Measurements from ENCODE around the gene PRSS37.
"Not testable (repeated sequence)": the region's sequence is repeated elsewhere in the genome, so short reads cannot be mapped to it uniquely, and the experiment has no call there.

The PRSS37 gene, protein sequence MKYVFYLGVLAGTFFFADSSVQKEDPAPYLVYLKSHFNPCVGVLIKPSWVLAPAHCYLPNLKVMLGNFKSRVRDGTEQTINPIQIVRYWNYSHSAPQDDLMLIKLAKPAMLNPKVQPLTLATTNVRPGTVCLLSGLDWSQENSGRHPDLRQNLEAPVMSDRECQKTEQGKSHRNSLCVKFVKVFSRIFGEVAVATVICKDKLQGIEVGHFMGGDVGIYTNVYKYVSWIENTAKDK

DNA sequence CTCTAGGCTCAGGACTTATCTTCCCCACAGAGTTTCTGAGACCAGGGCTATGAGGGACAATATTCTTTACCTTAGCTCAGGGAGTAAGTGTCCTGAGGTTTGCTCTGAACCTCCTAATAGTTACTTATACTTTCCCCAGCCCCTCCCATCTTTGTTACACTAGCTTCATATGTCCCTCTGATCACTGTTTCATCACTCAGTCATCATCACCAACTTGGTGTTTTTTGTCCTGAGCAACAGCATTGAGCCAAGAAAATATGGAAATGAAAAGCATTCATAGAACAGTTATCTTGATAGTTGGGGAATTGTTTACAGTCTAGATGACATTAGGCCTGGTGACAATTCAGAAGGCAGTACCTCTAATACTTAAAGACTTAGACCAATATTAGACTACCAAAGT, at the start of gene PRSS37:
TSS of gene PRSS37 (minus strand) at position 101 of the 400 bp plus-strand sequence. CDS start 436 bp downstream, outside the sequence.
- no peak for DNase-seq (ENCODE audit: low spot score)

DNA sequence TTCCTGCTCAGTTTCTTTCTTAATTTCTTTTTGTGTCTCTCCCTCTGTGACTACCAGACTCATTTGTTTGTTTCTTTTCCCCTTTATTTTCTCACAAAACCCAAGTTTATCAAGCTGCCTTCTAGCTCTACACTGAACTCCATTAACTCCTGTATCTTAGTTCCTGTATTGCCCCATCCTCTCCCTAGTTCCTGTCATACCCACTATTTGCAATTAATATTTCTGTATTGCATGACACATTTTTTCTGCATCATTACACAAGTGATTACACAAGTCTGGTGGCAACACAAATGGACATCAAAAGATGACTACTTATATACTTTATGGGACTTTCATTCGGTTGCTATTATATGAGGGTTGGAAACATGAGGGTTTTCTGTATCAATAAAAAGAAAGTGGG, 48.0 kb upstream of the PRSS37 start:
- no peak for DNase-seq (ENCODE audit: low spot score)

DNA sequence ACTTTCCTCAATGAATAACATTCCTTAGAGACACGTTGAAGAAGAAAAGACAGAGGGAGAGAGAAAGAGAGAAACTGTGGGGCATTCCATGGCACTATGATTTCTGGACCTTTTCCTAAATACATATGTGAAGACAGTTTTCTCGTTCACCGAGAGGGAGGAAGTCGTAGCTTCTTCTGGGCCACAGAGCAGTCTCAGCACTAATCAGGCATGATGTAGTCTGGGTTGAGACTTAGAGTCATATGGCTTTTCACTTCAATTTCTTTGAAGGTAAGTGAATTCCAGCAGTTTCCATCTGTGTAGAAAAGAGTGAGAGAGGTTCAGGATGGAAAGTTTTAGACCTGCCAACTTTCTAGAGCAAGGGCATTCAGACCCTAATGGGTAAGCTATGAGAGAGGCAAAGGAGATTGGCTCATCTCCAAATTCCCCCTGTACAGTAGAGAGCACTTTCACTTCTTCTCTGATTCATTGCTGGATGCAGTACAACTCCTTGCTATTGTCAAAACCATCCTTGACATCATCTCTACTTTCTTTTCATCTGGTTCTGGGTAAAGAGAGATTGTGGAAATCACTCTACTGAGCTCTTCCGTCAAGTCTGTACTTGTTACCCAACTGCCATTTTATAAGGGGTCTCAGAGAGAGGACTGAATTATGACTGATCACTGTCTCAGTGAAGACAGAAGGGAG, 43.4 kb upstream of the PRSS37 start:
- DNase-seq (ENCODE audit: low spot score), result no peak

DNA sequence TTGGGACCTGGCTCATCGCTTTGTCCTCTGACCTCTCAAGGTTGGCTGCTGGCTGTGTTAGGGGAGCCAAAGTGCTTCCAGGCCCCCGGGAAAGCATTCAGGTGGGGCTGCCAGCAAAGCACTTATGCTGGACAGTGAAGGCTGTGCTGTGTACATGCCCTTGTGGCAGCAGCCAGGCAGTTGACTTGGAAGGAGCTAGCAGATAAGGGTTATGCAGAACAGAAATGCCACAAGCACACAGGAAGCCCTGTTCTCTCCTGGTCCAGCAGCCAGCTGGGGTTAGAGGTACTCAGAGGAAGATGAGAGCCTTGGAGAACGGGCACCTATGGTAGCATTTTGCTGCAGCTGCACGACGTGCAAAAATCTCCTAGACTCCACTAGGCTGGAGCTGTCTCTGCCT, 39.7 kb upstream of the PRSS37 start:
- DNase-seq (ENCODE audit: low spot score), result no peak

DNA sequence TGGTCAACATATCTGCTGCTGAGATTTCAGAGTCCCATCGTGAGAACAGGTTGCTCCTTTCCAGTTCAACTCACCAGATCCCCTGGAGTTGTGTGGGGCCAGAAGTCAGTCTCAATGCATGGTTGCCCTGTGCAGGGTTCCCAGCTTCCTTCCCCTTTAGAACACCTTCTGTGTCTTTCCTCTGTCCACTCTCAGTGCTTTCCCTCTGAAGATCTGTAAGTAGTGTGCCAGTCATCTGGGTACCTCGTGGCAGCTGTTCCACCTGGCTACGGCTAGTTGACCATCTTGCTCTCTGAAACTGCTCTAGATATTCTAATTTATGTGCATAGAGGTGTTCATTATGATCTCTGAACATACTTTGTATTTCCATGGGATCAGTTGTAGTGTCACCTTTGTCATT, 36.1 kb upstream of the PRSS37 start:
- DNase-seq (ENCODE audit: low spot score), result no peak

DNA sequence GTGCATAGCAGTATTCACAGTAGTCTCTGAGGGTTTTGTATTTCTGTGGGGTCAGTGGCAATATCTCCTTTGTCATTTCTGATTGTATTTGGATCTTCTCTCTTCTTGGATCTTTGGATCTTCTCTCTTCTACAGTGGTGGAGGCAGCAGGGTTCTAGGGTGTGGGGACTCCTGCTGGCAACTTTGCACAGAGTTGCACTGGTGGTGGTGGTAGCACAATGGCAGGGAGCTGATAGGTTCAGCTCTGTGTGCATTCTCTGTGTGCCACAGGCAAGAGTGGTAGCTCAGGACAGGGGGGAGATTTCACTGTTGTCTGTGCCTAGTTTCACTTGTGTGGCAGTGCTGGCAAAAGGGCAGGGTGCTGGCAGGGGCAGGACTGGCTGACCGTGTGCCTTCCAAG, 35.1 kb upstream of the PRSS37 start:
- no peak for DNase-seq (ENCODE audit: low spot score)

DNA sequence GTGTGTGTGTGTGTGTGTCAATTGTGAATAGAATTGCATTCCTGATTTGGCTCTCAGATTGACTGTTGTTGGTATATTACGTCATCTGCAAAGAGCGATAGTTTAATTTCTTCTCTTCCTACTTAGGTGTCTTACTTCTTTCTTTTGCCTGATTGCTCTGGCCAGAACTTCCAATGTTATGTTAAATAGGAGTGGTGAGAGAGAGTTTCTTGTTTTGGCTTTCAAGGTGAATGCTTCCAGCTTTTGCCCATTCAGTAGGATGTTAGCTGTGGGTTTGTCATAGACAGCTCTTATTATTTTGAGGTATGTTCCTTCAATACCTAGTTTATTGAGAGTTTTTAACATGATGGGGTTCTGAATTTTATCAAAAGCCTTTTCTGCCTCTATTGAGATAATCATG, 34.2 kb upstream of the PRSS37 start:
- DNase-seq (ENCODE audit: low spot score), result no peak

DNA sequence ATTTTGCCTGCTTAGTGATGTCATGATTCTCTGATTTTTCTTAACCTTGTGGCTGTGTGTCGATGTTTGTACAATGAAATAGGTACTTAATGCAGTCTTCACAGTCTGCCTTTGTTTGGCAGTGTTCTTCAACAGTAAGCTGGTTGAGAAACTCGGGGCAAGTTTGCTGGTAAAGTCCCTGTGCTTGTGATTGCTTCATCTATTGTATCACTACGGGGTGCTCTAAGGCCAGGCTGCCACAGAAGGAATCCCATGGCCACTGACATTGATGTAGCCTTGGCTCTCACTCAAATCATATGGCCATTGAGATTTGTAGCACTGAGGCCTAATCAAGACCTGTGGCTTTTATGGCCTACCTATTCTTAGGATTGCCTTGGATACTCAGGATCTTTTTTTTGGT, 33.5 kb upstream of the PRSS37 start:
- no peak for DNase-seq (ENCODE audit: low spot score)

DNA sequence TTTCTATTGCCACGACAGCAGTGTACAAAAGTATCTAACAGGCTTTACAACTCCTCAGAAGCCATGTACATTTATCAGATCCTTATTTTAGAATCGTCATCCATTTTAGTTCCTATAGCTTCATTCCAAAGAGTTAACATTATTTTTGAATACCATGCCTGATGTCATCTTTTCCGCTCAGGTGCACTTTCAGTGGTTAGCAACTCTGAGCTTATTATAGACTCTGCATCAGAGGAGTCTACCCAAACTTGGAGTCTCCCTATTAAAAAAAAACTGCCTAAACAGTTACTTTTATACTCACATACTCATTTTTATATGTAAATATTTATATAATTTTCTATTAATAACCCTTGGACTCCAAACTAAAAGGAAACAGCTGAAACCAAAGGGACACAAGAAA, 31.6 kb upstream of the PRSS37 start:
- DNase-seq (ENCODE audit: low spot score), result no peak

DNA sequence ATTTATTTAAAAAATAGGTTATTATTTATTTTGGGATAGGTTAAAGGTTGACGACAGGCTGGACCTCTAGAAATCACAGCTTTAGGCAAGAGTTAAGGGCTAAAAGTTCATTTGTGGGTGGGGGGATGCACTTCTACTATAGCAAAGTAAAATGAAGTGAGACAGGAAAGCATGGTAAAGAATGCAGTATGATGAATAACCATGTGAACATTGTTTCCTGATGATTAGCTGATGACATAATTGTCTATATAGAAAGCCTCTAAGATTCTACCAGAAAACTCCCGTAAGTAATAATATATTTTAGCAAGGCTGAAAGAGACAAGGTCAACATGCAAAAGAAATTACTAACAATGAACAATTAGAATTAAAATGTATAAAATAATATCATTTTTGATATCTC, 25.7 kb upstream of the PRSS37 start:
- no peak for DNase-seq (ENCODE audit: low spot score)

DNA sequence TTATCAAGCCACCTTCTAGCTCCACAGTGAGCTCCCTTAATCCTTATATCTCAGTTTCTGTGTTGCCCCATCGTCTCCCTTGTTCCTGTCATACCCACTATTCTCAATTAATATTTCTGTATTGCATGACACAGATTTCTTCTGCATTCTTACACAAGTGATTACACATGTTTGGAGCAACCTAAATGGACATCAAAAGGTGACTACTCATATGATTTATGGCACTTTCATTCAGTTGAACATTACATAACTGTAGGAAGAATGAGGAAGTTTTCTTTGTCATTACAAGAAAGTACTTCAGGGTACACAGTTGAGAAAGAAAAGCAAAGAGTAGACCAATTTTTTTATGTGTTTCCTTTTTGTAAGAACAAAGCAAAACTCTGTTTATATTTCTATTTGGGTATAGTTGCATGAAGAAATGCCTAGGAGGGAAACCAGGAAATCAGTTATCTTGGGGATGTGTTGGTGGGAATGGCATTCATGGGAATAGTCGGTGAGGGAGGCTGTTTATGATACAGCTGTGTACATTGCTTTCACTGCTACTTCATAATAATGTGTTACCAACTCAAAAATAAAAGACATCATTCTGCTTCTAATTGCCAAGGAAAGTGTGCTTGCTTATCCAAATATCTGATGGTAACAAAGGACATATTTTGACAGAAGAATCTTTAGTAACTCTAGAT, 23.6 kb upstream of the PRSS37 start:
- no peak for DNase-seq (ENCODE audit: low spot score)

DNA sequence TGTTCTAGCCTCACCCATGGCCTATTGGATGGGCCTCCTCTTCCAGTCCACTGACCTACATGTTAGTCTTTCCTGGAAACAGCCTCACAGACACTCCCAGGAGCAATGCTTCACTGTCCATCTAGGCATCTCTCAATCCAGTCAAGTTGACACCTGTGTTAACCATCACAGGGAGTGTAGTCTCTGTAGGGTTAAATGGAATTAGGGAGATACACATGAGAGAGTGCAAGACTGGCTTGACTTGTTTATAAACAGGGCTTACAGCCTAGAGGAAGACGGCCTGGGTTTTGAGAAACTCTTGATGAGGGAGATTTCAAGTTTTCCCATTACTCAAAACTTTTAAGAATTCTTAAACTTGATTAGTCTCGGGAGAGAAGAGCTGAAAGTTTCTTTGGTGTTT, 18.9 kb upstream of the PRSS37 start:
- no peak for DNase-seq (ENCODE audit: low spot score)

DNA sequence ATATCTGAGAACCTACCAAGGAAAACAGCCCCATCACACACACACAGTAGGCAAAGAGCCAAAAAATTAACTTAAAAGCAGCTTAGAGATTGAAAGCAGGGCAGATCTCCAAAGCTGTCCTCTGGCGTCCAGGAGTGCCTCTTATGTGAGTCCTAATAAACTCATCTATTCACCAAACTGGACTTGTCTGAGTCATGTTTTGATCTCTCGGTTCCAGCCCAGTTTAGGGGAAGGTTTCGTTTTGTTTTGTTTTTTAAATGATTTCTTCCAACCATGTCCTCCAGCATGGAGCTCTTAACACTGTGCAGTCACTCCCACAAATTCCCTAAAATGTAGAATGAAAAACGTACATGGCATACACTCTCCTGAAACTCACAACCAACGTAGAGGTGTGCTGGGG, 6.7 kb upstream of the PRSS37 start:
- no peak for DNase-seq (ENCODE audit: low spot score)

DNA sequence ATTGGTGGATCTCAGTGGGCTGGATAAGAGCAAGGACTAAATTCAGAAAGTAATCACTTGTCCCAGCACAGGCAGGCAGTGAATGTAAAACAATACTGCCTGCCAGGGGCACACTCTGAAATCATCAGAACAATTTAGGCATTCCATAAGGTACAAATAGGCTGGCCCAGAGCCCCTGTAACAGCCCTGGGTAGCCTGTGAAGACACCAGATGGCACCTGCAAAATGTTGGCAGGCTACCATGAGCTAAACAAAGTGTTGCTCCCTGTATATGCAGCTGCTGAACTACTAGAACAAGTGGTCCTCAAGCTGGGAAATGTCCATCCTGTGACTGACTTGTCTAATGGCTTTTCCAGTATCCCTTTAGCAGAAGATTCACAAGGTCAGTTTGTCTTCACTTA, 3.0 kb upstream of the PRSS37 start:
- no peak for DNase-seq (ENCODE audit: low spot score)

DNA sequence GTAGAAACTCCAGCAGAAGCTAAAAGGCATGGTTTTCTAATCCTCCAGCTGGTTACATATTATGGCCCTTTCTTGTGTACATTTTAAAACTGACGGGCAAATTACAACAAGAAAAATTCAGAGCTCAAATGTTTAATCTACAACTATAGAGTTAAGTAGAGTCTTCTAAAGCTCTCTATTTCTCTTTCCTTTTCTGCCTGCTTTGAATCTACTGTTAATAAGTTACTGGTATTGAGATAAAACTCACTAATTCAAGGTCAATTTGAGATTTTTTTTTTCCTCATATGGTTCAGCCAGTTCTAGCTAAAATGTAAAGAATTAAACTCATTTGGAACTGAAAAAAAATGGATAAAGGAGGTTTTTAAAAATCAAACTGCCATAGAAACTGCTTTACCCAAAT, 1.6 kb upstream of the PRSS37 start:
- DNase-seq (ENCODE audit: low spot score), result no peak

DNA sequence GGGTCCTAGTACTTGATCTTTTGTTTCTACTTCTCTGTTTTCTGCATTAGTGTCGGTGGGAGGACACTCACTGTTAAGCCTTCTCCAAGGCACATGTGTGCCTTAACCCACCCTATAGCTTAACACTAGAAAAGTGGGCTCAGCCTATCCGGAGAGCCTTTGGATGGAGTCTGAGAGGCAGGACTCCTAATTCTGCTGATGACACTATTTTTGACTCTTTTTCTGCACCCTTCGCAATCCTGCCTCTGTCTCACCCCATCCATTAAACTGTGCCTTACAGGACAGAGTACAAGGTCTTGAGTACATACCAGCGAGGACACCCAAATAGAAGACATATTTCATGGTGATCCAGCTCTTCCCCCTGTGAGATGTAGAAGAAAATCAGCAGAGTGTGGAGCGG, 577 bp downstream of the PRSS37 start:
- DNase-seq (ENCODE audit: low spot score), result no peak

DNA sequence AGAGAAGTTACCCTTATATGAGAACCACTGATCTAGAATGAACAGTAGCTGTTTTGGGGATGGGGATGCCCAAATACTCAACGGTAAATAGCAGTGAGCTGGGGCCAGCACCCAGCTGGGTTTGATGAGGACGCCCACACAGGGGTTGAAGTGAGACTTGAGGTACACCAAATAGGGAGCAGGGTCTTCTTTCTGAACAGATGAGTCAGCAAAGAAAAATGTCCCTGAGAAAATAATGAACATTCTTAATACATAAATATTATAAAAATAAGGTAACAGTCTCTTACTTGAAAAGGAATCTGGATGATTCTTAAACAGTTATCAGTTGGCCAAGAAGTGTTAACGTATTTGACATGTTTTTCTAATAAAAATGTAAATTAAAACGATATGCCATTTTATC, 2.0 kb downstream of the PRSS37 start:
- DNase-seq (ENCODE audit: low spot score), result no peak

DNA sequence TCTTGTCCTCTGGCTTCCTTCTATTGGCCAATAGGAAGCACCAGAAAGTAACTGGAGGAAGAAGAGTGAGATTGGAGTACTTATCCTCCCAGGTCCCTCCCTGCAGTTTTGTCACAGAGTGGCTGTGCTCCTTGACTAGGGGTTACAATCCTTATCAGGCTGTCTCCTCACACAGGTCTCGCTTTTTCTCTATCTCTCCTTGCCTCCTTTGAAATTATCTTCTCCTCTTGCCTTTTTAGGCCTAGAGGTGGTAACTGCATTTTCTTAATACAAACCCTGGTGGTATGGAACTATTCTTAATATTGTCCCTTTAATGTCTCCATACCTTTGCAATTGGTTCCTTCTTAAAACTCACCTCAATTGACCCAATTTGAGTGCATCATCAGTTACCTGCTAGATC, 2.7 kb downstream of the PRSS37 start:
- DNase-seq (ENCODE audit: low spot score), result no peak

DNA sequence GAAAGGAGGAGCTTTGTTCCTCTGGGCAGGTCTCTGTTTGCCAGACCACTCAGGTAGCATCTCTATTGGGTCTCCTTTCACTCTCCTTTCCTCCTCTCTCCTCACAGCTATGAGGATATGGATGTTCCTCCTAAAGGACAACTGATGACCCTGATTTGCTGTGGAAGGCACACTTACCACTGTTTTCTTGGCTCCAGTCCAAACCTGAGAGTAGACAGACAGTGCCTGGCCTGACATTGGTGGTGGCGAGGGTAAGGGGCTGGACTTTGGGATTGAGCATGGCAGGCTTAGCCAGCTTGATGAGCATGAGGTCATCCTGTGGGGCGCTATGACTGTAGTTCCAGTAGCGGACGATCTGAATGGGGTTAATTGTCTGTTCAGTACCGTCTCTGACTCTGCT, 3.6 kb downstream of the PRSS37 start:
- no peak for DNase-seq (ENCODE audit: low spot score)

DNA sequence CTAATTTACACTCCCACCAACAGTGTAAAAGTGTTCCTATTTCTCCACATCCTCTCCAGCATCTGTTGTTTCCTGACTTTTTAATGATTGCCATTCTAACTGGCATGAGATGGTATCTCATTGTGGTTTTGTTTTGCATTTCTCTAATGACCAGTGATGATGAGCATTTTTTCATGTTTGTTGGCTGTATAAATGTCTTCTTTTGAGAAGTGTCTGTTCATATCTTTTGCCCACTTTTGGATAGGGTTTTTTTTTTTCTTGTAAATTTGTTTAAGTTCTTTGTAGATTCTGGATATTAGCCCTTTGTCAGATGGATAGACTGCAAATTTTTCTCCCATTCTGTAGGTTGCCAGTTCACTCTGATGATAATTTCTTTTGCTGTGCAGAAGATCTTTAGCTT, 18.9 kb downstream of the PRSS37 start:
- not testable (repeated sequence) for DNase-seq (ENCODE audit: low spot score)

DNA sequence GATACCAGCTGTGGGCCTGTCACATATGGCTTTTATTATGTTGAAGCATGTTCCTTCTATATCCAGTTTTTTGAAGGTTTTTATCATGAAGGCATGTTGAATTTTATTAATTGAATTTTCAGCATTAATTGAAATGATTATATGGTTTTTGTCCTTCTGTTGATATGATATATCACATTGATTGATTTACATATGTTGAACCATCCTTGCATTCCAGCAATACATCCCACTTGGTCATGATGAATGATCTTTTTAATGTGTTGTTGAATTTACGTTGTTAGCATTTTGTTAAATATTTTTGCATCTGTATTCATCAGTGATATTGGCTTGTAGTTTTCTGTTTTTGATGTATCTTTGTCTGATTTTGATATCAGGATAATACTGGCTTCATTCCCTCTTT, 21.2 kb downstream of the PRSS37 start:
- no peak for DNase-seq (ENCODE audit: low spot score)

DNA sequence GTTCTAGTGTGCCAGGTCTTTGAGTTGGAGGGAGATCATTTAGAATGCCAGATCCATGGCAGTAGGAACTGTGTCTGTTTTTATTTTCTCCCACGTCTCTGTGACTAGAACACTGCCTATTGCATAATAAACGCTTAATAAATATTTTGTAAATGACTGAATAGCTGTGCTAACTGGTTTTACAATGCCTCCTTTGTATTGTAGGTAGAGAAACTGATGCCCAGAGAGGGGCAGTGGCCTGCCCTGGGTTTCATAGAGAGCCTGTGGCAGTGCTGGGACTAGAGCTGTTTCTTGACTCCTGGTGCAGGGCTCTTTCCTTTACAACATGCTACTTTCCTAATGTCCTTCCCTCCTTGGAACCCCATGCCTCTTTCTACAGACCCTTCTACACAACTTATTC, 48.8 kb downstream of the PRSS37 start:
- no peak for DNase-seq (ENCODE audit: low spot score)

DNA sequence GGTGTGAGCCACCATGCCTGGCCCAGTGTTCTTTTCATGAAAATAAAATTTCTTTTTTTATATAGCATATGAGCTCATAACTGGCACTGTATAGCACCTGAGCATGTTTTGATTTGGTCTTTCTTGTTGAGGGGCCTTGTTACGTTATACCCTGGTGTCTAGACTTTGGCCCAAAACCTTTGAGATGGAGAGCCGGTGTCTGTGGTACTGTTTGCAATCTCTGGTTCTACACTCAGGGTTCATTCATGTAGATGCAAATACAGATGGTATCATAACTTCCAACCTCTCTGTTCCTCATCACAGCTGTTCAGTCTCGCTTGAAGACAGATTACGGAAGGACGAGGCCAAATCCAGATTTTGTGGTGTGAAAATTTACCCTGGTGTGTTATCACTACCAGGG, 51.4 kb downstream of the PRSS37 start, which contains the start of gene TAS2R5:
TSS of gene TAS2R5 (plus strand) at position 301 of the 400 bp plus-strand sequence. CDS start 145 bp downstream, outside the sequence.
- no peak for DNase-seq (ENCODE audit: low spot score)
